ENCODE data around the gene ROR1. TPM values are rescaled to one million over a fixed set of nuclear protein-coding genes. Genes with fewer than 3 reads are reported as not detected.

Gene ROR1
- polyA plus RNA-seq, 1 of the 3 experiments (the other 2 are of a cell fraction), result 4.0 TPM

- Histone ChIP-seq H3K9me3 (no peaks in the 10 kb centered on the region), H3K79me2 (ENCODE audit: insufficient read depth) (no peaks in the 10 kb centered on the region), H4K20me1 (ENCODE audit: insufficient read depth) (no peaks in the 10 kb centered on the region), H3K9me2 (no peaks in the 10 kb centered on the region), H3K27ac (ENCODE audit: low read depth in 2 of 2, low read length in 1 of 2) (no peak overlapping the region), H3K4me1 (ENCODE audit: control insufficient read depth in 1 of 2, insufficient read depth in 2 of 2, low read depth in 1 of 2, low read length in 1 of 2) (no peaks in the 10 kb centered on the region; a peak in 1 of 4 replicates), H3K4me3 (ENCODE audit: low read depth in 2 of 2, low read length in 1 of 2) (no peak overlapping the region), H3K9ac (no peak overlapping the region), H3K4me2 (no peak overlapping the region), H3F3A (replicated peaks; ENCODE audit: insufficient read depth) (peaks cover 6% of the 10 kb centered on the region), H2AFZ (ENCODE audit: low read depth) (no peak overlapping the region), H3K27me3 (ENCODE audit: insufficient read depth) (no peaks in the 10 kb centered on the region), H3K36me3 (replicated peaks in 1 of 2; ENCODE audit: control insufficient read depth in 1 of 2, insufficient read depth in 2 of 2, low read length in 1 of 2) (no peaks in the 10 kb centered on the region)
- TF ChIP-seq SMC3 (IDR thresholded peaks at IDR 0.05; ENCODE audit: low read depth, low read length) (no peak), RAD21 (IDR thresholded peaks at IDR 0.05; ENCODE audit: low read length) (no peak), ELF1 (IDR thresholded peaks at IDR 0.05) (no peak), MEF2A (IDR thresholded peaks at IDR 0.05; ENCODE audit: borderline replicate concordance, low read depth) (no peak), TAF1 (IDR thresholded peaks at IDR 0.05; ENCODE audit: borderline replicate concordance, low read depth, low read length) (no peak), POLR2AphosphoS5 (IDR thresholded peaks at IDR 0.05; ENCODE audit: low read depth, low read length) (no peak), GATA2 (CRISPR knock-in tag; IDR thresholded peaks at IDR 0.05) (no peak), MXI1 (IDR thresholded peaks at IDR 0.05; ENCODE audit: low read depth, low read length) (no peak), FOSL2 (IDR thresholded peaks at IDR 0.05; ENCODE audit: borderline replicate concordance, low read depth) (no peak), NFIC (IDR thresholded peaks at IDR 0.05; ENCODE audit: borderline replicate concordance) (no peak), CTCF (IDR thresholded peaks at IDR 0.05) (no peak), FOXJ3 (CRISPR knock-in tag; IDR thresholded peaks at IDR 0.05) (no peak), PBX3 (IDR thresholded peaks at IDR 0.05) (no peak), USF1 (IDR thresholded peaks at IDR 0.05; ENCODE audit: borderline replicate concordance, low read depth) (no peak), REST (IDR thresholded peaks at IDR 0.05; ENCODE audit: low read depth, low read length) (no peak), CHD2 (IDR thresholded peaks at IDR 0.05; ENCODE audit: low read length, partially characterized antibody) (no peak), SIN3A (IDR thresholded peaks at IDR 0.05; ENCODE audit: borderline replicate concordance, low read depth, low read length) (no peak)
- TF ChIP-seq, protein P1, sequence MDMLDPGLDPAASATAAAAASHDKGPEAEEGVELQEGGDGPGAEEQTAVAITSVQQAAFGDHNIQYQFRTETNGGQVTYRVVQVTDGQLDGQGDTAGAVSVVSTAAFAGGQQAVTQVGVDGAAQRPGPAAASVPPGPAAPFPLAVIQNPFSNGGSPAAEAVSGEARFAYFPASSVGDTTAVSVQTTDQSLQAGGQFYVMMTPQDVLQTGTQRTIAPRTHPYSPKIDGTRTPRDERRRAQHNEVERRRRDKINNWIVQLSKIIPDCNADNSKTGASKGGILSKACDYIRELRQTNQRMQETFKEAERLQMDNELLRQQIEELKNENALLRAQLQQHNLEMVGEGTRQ (IDR thresholded peaks at IDR 0.05; ENCODE audit: borderline replicate concordance, low read depth, low read length), result no peak
- ChIA-PET CTCF (interaction anchor here (0.6 to 1.2 kb wide), 3 partner anchors 13 to 538 kb away, joined by 3 read pairs; no protein-coding TSS in a partner anchor), POLR2A (no interaction called here)
- WGBS (ENCODE audit: low lambda C conversion rate), result 87% methylated on average over 3 of the region's 3 CpGs
- DNase-seq, result no peak
Observed at GRCh38 chr1:64229307-64229706, 455.5 kb downstream of the ROR1 start.
